ENCODE measurements around the gene CPPED1. TPM values are rescaled to one million over a fixed set of nuclear protein-coding genes. Genes with fewer than 3 reads are reported as not detected.

CPPED1 gene
- total and polyA plus RNA-seq, 12 donors = 5.6 to 20.2 (median 13.6) TPM

GRCh38 chr16:12775656-12776236, 27.9 kb downstream of the CPPED1 start:
- ATAC-seq = no peak
- no peak overlapping the region for H3K27ac ChIP-seq
- intact Hi-C loops (cut with DNase I) = no loop called here
- no peak for TF ChIP-seq CTCF (IDR thresholded peaks at IDR 0.05)
- H3K4me3 ChIP-seq = no peak overlapping the region
- WGBS, 2 donors = 75 to 78% methylated on average over 4 of the region's 4 CpGs
- peaks cover 0 to 59% (median 10%) of the 10 kb centered on the region in 9 donors for H3K36me3 ChIP-seq
- H3K4me1 ChIP-seq = peaks cover 0 to 9% (median 0%) of the 10 kb centered on the region in 9 donors
- DNase-seq = no peak
- no peaks in the 10 kb centered on the region for H3K9me3 ChIP-seq
- H3K27me3 ChIP-seq = no peaks in the 10 kb centered on the region

- no peak overlapping the region for H3K27ac ChIP-seq
- no peak for TF ChIP-seq CTCF (IDR thresholded peaks at IDR 0.05)
- ATAC-seq = no peak
- DNase-seq = no peak
- H3K27me3 ChIP-seq = no peaks in the 10 kb centered on the region
- no peak overlapping the region for H3K4me3 ChIP-seq
- H3K36me3 ChIP-seq = peaks cover 0 to 49% (median 0%) of the 10 kb centered on the region in 9 donors
- H3K9me3 ChIP-seq = no peaks in the 10 kb centered on the region
- WGBS, 2 donors = 81 to 84% methylated on average over 8 of the region's 8 CpGs
- intact Hi-C loops (cut with DNase I) = no loop called here
- H3K4me1 ChIP-seq = peaks cover 0 to 9% (median 0%) of the 10 kb centered on the region in 9 donors
Measured at GRCh38 chr16:12773221-12773620, 30.5 kb downstream of the CPPED1 start.

- H3K27ac ChIP-seq = peak overlapping the region in 1 of 10 donors; percentile 44
- 65 to 77% methylated on average over 5 of the region's 5 CpGs for WGBS, 2 donors
- no peaks in the 10 kb centered on the region for H3K9me3 ChIP-seq
- no peak for TF ChIP-seq CTCF (IDR thresholded peaks at IDR 0.05)
- DNase-seq = no peak
- no peaks in the 10 kb centered on the region for H3K27me3 ChIP-seq
- ATAC-seq = peak in 5 of 8 donors; percentile 24 to 63 (median 37)
- peaks cover 0 to 9% (median 0%) of the 10 kb centered on the region in 9 donors for H3K4me1 ChIP-seq
- peaks cover 0 to 36% (median 0%) of the 10 kb centered on the region in 9 donors for H3K36me3 ChIP-seq
- intact Hi-C loops (cut with DNase I) = no loop called here
- H3K4me3 ChIP-seq = no peak overlapping the region
Measured at GRCh38 chr16:12771341-12771798, 32.3 kb downstream of the CPPED1 start.

- no peak overlapping the region for H3K4me3 ChIP-seq
- H3K27me3 ChIP-seq = no peaks in the 10 kb centered on the region
- DNase-seq = no peak
- no peak for TF ChIP-seq CTCF (IDR thresholded peaks at IDR 0.05)
- no peaks in the 10 kb centered on the region for H3K9me3 ChIP-seq
- H3K36me3 ChIP-seq = peaks cover 0 to 20% (median 0%) of the 10 kb centered on the region in 9 donors
- H3K4me1 ChIP-seq = peaks cover 0 to 9% (median 0%) of the 10 kb centered on the region in 9 donors
- no peak for ATAC-seq
- WGBS, 2 donors = 84 to 85% methylated on average over 7 of the region's 7 CpGs
- intact Hi-C loops (cut with DNase I) = no loop called here
- no peak overlapping the region for H3K27ac ChIP-seq
Measured at GRCh38 chr16:12769525-12769924, 34.2 kb downstream of the CPPED1 start.
